ENCODE data around the gene TRIM15. TPM values are rescaled to one million over a fixed set of nuclear protein-coding genes. Genes with fewer than 3 reads are reported as not detected.

TRIM15 gene
- total RNA-seq, 1 experiment from 2014 or later = 0.35 TPM

GRCh38 chr6:30154061-30154460 lies 9.3 kb upstream of the TRIM15 start:
- Mint-ChIP-seq H3K36me3 (no peaks in the 10 kb centered on the region), H3K4me3 (no peak overlapping the region), H3K9me3 (no peaks in the 10 kb centered on the region), H3K27me3 (ENCODE audit: low read depth) (peaks cover 30% of the 10 kb centered on the region), H3K27ac (no peak overlapping the region), H3K4me1 (no peaks in the 10 kb centered on the region)
- ChIA-PET POLR2A (interaction anchor here (0.5 kb wide), 1 partner anchor 27 kb away, joined by 8 read pairs; no protein-coding TSS in a partner anchor), CTCF (interaction anchor here (1.4 to 3.0 kb wide), 3 partner anchors 23 to 204 kb away, joined by 5 to 13 read pairs (median 13); no protein-coding TSS in a partner anchor)
- DNase-seq (ENCODE audit: low spot score) (no peak), ATAC-seq (no peak)
- TF ChIP-seq RORB (CRISPR knock-in tag; IDR thresholded peaks at IDR 0.05) (no peak), GABPB1 (CRISPR knock-in tag; IDR thresholded peaks at IDR 0.05) (no peak), EMX1 (CRISPR knock-in tag; IDR thresholded peaks at IDR 0.05) (no peak), ZNF317 (CRISPR knock-in tag; IDR thresholded peaks at IDR 0.05; ENCODE audit: borderline replicate concordance, low read depth) (no peak), FOXK1 (CRISPR knock-in tag; IDR thresholded peaks at IDR 0.05) (no peak), IRF2 (CRISPR knock-in tag; IDR thresholded peaks at IDR 0.05; ENCODE audit: borderline replicate concordance, low read depth) (no peak), CBFB (CRISPR knock-in tag; IDR thresholded peaks at IDR 0.05; ENCODE audit: low read depth) (no peak), MXD4 (CRISPR knock-in tag; IDR thresholded peaks at IDR 0.05; ENCODE audit: borderline replicate concordance) (no peak), ETV6 (CRISPR knock-in tag; IDR thresholded peaks at IDR 0.05) (no peak), PRDM15 (CRISPR knock-in tag; IDR thresholded peaks at IDR 0.05) (no peak), TP53 (CRISPR knock-in tag; IDR thresholded peaks at IDR 0.05) (no peak), FOXP4 (CRISPR knock-in tag; IDR thresholded peaks at IDR 0.05) (no peak), USF2 (CRISPR knock-in tag; IDR thresholded peaks at IDR 0.05) (no peak), ZMAT4 (CRISPR knock-in tag; IDR thresholded peaks at IDR 0.05) (no peak)
- TF ChIP-seq, protein P1, sequence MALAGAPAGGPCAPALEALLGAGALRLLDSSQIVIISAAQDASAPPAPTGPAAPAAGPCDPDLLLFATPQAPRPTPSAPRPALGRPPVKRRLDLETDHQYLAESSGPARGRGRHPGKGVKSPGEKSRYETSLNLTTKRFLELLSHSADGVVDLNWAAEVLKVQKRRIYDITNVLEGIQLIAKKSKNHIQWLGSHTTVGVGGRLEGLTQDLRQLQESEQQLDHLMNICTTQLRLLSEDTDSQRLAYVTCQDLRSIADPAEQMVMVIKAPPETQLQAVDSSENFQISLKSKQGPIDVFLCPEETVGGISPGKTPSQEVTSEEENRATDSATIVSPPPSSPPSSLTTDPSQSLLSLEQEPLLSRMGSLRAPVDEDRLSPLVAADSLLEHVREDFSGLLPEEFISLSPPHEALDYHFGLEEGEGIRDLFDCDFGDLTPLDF (CRISPR knock-in tag; IDR thresholded peaks at IDR 0.05) = no peak
- TF ChIP-seq, protein P2, sequence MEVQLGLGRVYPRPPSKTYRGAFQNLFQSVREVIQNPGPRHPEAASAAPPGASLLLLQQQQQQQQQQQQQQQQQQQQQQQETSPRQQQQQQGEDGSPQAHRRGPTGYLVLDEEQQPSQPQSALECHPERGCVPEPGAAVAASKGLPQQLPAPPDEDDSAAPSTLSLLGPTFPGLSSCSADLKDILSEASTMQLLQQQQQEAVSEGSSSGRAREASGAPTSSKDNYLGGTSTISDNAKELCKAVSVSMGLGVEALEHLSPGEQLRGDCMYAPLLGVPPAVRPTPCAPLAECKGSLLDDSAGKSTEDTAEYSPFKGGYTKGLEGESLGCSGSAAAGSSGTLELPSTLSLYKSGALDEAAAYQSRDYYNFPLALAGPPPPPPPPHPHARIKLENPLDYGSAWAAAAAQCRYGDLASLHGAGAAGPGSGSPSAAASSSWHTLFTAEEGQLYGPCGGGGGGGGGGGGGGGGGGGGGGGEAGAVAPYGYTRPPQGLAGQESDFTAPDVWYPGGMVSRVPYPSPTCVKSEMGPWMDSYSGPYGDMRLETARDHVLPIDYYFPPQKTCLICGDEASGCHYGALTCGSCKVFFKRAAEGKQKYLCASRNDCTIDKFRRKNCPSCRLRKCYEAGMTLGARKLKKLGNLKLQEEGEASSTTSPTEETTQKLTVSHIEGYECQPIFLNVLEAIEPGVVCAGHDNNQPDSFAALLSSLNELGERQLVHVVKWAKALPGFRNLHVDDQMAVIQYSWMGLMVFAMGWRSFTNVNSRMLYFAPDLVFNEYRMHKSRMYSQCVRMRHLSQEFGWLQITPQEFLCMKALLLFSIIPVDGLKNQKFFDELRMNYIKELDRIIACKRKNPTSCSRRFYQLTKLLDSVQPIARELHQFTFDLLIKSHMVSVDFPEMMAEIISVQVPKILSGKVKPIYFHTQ (CRISPR knock-in tag; IDR thresholded peaks at IDR 0.05) = no peak
